ENCODE measurements around the gene CCDC57.
A peak's percentile ranks its signal among the peaks of the same experiment; 100 is the strongest.

CCDC57 gene

GRCh38 chr17:82217530-82218204 is 5.0 kb upstream of the CCDC57 start:
- peak; percentile 87 for DNase-seq (ENCODE audit: low spot score)
- TF ChIP-seq CTCF (IDR thresholded peaks at IDR 0.05) = no peak
- Histone ChIP-seq H3K4me3 (peak overlapping the region; percentile 36), H3K27ac (peak overlapping the region; percentile 70 to 88)

- H3K27ac ChIP-seq = peak overlapping the region; percentile 70 to 88
- TF ChIP-seq CTCF (IDR thresholded peaks at IDR 0.05) = no peak
- DNase-seq (ENCODE audit: low spot score) = peak; percentile 76
- peak overlapping the region; percentile 36 for H3K4me3 ChIP-seq
These were observed 4.5 kb upstream of the CCDC57 start for GRCh38 chr17:82217120-82217529.

GRCh38 chr17:82216301-82217119 is 3.9 kb upstream of the CCDC57 start:
- no peak overlapping the region for H3K4me3 ChIP-seq
- DNase-seq (ENCODE audit: low spot score) = peak; percentile 86
- H3K27ac ChIP-seq = peak overlapping the region; percentile 70 to 88
- TF ChIP-seq CTCF (IDR thresholded peaks at IDR 0.05) = no peak

GRCh38 chr17:82215972-82216300 is 3.3 kb upstream of the CCDC57 start:
- no peak for TF ChIP-seq CTCF (IDR thresholded peaks at IDR 0.05)
- DNase-seq (ENCODE audit: low spot score) = no peak
- H3K27ac ChIP-seq = peak overlapping the region; percentile 70 to 88

GRCh38 chr17:82215095-82215971 is 2.7 kb upstream of the CCDC57 start:
- DNase-seq (ENCODE audit: low spot score) = peak; percentile 76
- Histone ChIP-seq H3K27ac (peak overlapping the region; percentile 70 to 88), H3K4me3 (no peak overlapping the region)
- TF ChIP-seq CTCF (IDR thresholded peaks at IDR 0.05) = no peak

More at GRCh38 chr17:82215972-82216300, 3.3 kb upstream of the CCDC57 start:
- no peak overlapping the region for H3K4me3 ChIP-seq

GRCh38 chr17:82214012-82214628 is 1.5 kb upstream of the CCDC57 start:
- TF ChIP-seq CTCF (IDR thresholded peaks at IDR 0.05) = no peak
- H3K4me3 ChIP-seq = no peak overlapping the region
- DNase-seq (ENCODE audit: low spot score) = peak; percentile 72
- H3K27ac ChIP-seq = no peak overlapping the region

Measured in coronary artery (tissue), 2 donors.